ENCODE measurements around the gene PTPRG. TPM values are rescaled to one million over a fixed set of nuclear protein-coding genes. Genes with fewer than 3 reads are reported as not detected.

PTPRG gene
- total and polyA plus RNA-seq, 2 donors (not counting 3 experiments of a cell fraction or from before 2014, with no cell fraction given), result 8.9 to 39.1 TPM

GRCh38 chr3:62011666-62012065 is 450.3 kb downstream of the PTPRG start:
- FAIRE-seq, result no peak
- intact Hi-C loops (cut with micrococcal nuclease) (no loop called here), dilution Hi-C loops (cut with MboI; ENCODE audit: extremely low pct_ligation_motif_present, low sequenced_read_pairs) (no loop called here)
- CTCF ChIA-PET, result no interaction called here
- TF ChIP-seq POLR2AphosphoS5 (IDR thresholded peaks at IDR 0.05; ENCODE audit: insufficient read depth, low read depth, low read length), result no peak
- TF ChIP-seq POLR2A (IDR thresholded peaks at IDR 0.05; ENCODE audit: low read depth, low read length), result no peak
- TF ChIP-seq GATA2 (IDR thresholded peaks at IDR 0.05; ENCODE audit: insufficient read depth, insufficient read length, low read depth, low read length), result no peak
- TF ChIP-seq MYC (IDR thresholded peaks at IDR 0.05; ENCODE audit: low read depth, low read length), result no peak
- no peak for TF ChIP-seq CTCF (IDR thresholded peaks at IDR 0.05; ENCODE audit: extremely low read depth in 1 of 2, insufficient read depth in 1 of 2, low read depth in 1 of 2, low read length in 2 of 2)
- TF ChIP-seq FOS (IDR thresholded peaks at IDR 0.05; ENCODE audit: borderline replicate concordance, insufficient read depth, low read length), result no peak
- no peak for TF ChIP-seq MAX (IDR thresholded peaks at IDR 0.05; ENCODE audit: insufficient read depth, insufficient read length)
- no peaks in the 10 kb centered on the region for H3K4me1 ChIP-seq (ENCODE audit: control insufficient read depth, extremely low read depth, insufficient read depth, low read length)
- H3K79me2 ChIP-seq (ENCODE audit: control insufficient read depth, insufficient read depth, low read length), result no peaks in the 10 kb centered on the region
- H3K27ac ChIP-seq (ENCODE audit: insufficient read depth, low read depth, low read length), result no peak overlapping the region
- no peaks in the 10 kb centered on the region for H3K9me3 ChIP-seq (replicated peaks; ENCODE audit: control insufficient read depth, insufficient read depth, low read length)
- no peaks in the 10 kb centered on the region for H4K20me1 ChIP-seq (replicated peaks; ENCODE audit: control insufficient read depth, extremely low read depth, insufficient read depth, low read length)
- H2AFZ ChIP-seq (ENCODE audit: low read depth, low read length), result no peak overlapping the region
- H3K27me3 ChIP-seq (ENCODE audit: control insufficient read depth in 2 of 2, insufficient read depth in 2 of 2, low read length in 2 of 2), result no peaks in the 10 kb centered on the region
- H3K4me3 ChIP-seq (replicated peaks in 1 of 3; ENCODE audit: insufficient read depth in 1 of 3, low read depth in 1 of 3, low read length in 3 of 3), result no peak overlapping the region
- BruUV-seq (replicated peaks), result no TSS peak
- no peak overlapping the region for H3K4me2 ChIP-seq (ENCODE audit: insufficient read depth, low read length)
- POLR2A ChIA-PET, result no interaction called here
- H3K9me1 ChIP-seq (replicated peaks; ENCODE audit: control insufficient read depth, extremely low read depth, insufficient read depth, low read length), result no peaks in the 10 kb centered on the region
- H3K36me3 ChIP-seq (ENCODE audit: control insufficient read depth in 2 of 2, extremely low read depth in 1 of 2, insufficient read depth in 2 of 2, low read length in 2 of 2), result no peaks in the 10 kb centered on the region
- DNase-seq (ENCODE audit: low read depth, low spot score), result no peak
- no peak overlapping the region for H3K9ac ChIP-seq (replicated peaks; ENCODE audit: extremely low read depth, insufficient read depth, low read length)
